GM12891 (cell line): Measurements from ENCODE around the gene AFDN.

Experiments
- DNase-seq: peaks from one replicate; pipeline ENCODE4 v3.0.0; 2011; ENCODE audit warnings: low spot score; ENCODE audit not compliant: insufficient read length
- FAIRE-seq: peaks from 2 replicates; lab custom pipeline; 2011; peaks lifted over from hg19 to GRCh38; lab: Jason Lieb, UNC
- PAX5 ChIP-seq: IDR thresholded peaks from 2 replicates; pipeline ENCODE4 v1.6.1; 2011; ENCODE audit warnings: low read length, moderate library complexity, mild to moderate bottlenecking; ENCODE audit not compliant: insufficient read depth, severe bottlenecking
- POLR2A ChIP-seq: IDR thresholded peaks from 2 replicates; pipeline ENCODE4 v1.6.1; 2011; ENCODE audit warnings: low read depth, low read length, control low read depth
- POLR2AphosphoS5 ChIP-seq: IDR thresholded peaks from 2 replicates; pipeline ENCODE4 v1.6.1; 2011; ENCODE audit warnings: low read depth, low read length, control low read depth
- POU2F2 ChIP-seq: IDR thresholded peaks from 2 replicates; pipeline ENCODE4 v1.6.1; 2011; ENCODE audit warnings: low read depth, mild to moderate bottlenecking, control low read depth, low read length, moderate library complexity
- SPI1 ChIP-seq: IDR thresholded peaks from 2 replicates; pipeline ENCODE4 v1.6.1; 2011; ENCODE audit warnings: low read depth, low read length, control low read depth
- TAF1 ChIP-seq: IDR thresholded peaks from 2 replicates; pipeline ENCODE4 v1.6.1; 2011; ENCODE audit warnings: low read depth, low read length, control low read depth

AFDN gene

GRCh38 chr6:168017629-168018028 is 190.9 kb downstream of the AFDN start:
- TF ChIP-seq POU2F2 (no peak), TAF1 (no peak), POLR2A (no peak), SPI1 (no peak), PAX5 (no peak), POLR2AphosphoS5 (no peak)
- FAIRE-seq = no peak

GRCh38 chr6:168018664-168019063 is 192.0 kb downstream of the AFDN start:
- no peak for DNase-seq
- no peak for FAIRE-seq
- no peak for TF ChIP-seq TAF1
- no peak for TF ChIP-seq PAX5
- no peak for TF ChIP-seq POLR2AphosphoS5
- no peak for TF ChIP-seq SPI1
- TF ChIP-seq POLR2A = no peak
- TF ChIP-seq POU2F2 = no peak

More at GRCh38 chr6:168017629-168018028, 190.9 kb downstream of the AFDN start:
- no peak for DNase-seq

DNA sequence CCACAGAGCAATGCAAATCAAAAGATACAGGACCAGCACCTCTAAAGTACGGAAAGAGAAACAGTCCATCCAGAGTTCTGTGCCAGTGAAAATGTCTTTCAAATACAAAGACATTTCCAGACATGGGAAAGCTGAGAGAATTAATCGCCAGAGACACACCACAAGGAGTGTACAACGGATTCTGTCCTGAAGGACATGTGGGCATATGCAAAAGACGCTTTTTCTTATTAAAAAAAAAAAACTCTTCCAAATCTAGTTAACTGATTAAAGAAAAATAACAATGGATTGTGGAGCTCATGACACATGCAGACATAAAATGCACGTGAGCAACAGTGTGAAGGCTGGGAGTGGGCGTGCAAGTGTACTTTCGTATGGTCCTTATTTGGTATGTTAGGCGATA is 193.5 kb downstream of the AFDN start:
- TF ChIP-seq POLR2A (no peak), POLR2AphosphoS5 (no peak), POU2F2 (no peak), PAX5 (no peak), TAF1 (no peak), SPI1 (no peak)
- DNase-seq (no peak), FAIRE-seq (no peak)

DNA sequence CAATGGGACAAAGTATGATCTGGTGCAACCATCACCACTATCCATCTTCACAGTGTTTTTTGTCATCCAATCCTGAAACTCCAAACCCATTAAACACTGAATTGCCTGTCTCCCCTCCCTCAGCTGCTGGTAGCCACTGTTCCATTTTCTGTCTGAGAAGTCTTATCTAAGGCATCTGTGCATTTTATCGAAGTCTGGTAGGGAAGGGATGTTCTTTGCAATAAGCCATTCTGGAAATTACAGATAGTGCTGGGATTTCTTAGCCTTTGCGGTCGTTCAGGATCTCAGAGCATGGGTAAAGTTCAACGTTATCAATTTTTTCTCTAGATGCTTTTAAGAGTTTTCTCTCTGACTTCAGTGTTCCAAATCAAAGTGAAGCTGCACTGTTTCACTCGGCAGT is 194.9 kb downstream of the AFDN start:
- DNase-seq (no peak), FAIRE-seq (no peak)
- TF ChIP-seq POLR2AphosphoS5 = no peak
- TF ChIP-seq PAX5 = no peak
- no peak for TF ChIP-seq POLR2A
- no peak for TF ChIP-seq TAF1
- TF ChIP-seq POU2F2 = no peak
- TF ChIP-seq SPI1 = no peak
